Breast epithelium (tissue), 3 donors: ENCODE results near the gene ZMYND15.

Experiments
- CTCF ChIP-seq, 3 donors: fragments of 450-650 bp; IDR thresholded peaks; one replicate each; pipeline ENCODE4 v1.5.1; 2016 to 2017; ENCODE audit warnings: antibody characterized with exemption in 3 of 3, mild to moderate bottlenecking in 3 of 3, moderate library complexity in 3 of 3
- POLR2AphosphoS5 ChIP-seq, 3 donors: sonication (generic); formaldehyde crosslinking; IDR thresholded peaks; one replicate each; pipeline ENCODE4 v1.6.1; 2017; ENCODE audit warnings: antibody characterized with exemption in 3 of 3

- TF ChIP-seq CTCF (IDR thresholded peaks at IDR 0.05), result no peak
- TF ChIP-seq POLR2AphosphoS5 (IDR thresholded peaks at IDR 0.05), result no peak
Measured at GRCh38 chr17:4759776-4760236, 20.2 kb downstream of the ZMYND15 start.
